Parathyroid adenoma (tissue), 2 donors: ENCODE data around the gene PRELID1.

ENCODE experiments used
- H2AFZ ChIP-seq: fragments of 300-600 bp; sonication (generic); one replicate; pipeline ENCODE4 v1.7.0; 2017; ENCODE audit warnings: antibody characterized with exemption, mild to moderate bottlenecking
- H3K27ac ChIP-seq: fragments of 300-600 bp; sonication (generic); one replicate; pipeline ENCODE4 v1.7.0; 2017
- H3K27me3 ChIP-seq: fragments of 300-600 bp; sonication (generic); one replicate; pipeline ENCODE4 v1.7.0; 2017; ENCODE audit warnings: low read length; ENCODE audit not compliant: control insufficient read depth, insufficient read depth
- H3K36me3 ChIP-seq: fragments of 300-600 bp; sonication (generic); one replicate; pipeline ENCODE4 v1.7.0; 2017; ENCODE audit warnings: low read length; ENCODE audit not compliant: control insufficient read depth, insufficient read depth
- H3K4me1 ChIP-seq: fragments of 300-600 bp; sonication (generic); one replicate; pipeline ENCODE4 v1.7.0; 2017; ENCODE audit warnings: control low read depth
- H3K4me2 ChIP-seq: fragments of 300-600 bp; sonication (generic); one replicate; pipeline ENCODE4 v1.7.0; 2017; ENCODE audit warnings: low read length
- H3K4me3 ChIP-seq: fragments of 300-600 bp; sonication (generic); one replicate; pipeline ENCODE4 v1.7.0; 2017; ENCODE audit warnings: low read depth, low read length
- H3K79me2 ChIP-seq: fragments of 300-600 bp; sonication (generic); one replicate; pipeline ENCODE4 v1.7.0; 2017; ENCODE audit warnings: control low read depth
- H3K9ac ChIP-seq: fragments of 300-600 bp; sonication (generic); one replicate; pipeline ENCODE4 v1.7.0; 2017; ENCODE audit warnings: mild to moderate bottlenecking
- H3K9me3 ChIP-seq: fragments of 300-600 bp; sonication (generic); one replicate; pipeline ENCODE4 v1.7.0; 2017; ENCODE audit warnings: low read length; ENCODE audit not compliant: control insufficient read depth
- CTCF ChIP-seq: fragments of 300-600 bp; sonication (generic); IDR thresholded peaks from one replicate; pipeline ENCODE4 v1.7.0; 2017; ENCODE audit warnings: antibody characterized with exemption, mild to moderate bottlenecking
- donor health status: primary hyperparathyroidism.

Gene PRELID1

DNA sequence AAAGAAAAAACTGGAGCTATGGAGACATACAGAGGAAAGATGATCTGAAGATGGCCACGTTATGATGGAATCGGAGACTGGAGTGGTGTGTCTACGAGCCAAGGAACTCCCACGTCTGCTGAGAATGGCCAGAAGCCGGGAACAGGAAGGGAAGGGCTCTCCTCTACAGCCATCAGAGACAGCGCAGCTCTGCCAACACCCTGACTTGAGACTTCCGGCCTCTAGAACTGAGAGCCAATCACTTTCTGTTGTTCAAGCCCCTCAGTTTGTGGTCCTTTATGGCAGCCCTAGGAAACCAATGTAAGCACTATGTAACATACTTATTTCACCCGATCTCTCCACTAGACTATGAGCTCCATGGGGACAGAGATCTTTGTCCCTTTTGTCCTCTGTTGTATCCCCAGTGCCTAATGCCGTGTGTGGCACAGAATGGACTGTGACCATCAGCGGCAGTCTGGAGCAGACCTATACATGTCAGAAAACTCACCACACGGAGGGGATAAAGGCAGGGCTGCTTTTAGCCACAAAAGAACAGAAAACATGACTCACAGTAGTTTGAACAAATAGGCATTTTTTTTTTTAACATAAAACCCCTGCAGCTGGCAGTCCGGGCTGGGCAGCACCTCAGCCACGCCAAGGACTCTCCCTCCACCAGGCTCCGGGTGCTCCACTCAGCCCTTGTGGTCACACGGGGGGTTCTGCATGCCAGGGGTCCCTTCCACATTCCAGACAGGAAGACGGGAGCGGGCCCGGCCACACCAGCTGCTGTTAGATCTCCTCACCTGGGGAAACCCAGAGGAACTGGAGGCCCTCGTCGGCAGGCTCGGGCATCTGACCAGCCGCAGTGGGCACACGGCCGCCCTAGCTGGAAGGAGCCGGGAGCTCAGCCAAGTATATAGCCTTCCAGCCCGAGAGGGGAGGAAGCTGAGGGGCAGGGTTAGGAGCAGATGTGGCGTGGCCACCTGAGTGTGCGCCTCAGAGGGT, 24.2 kb downstream of the PRELID1 start:
- H3K27ac ChIP-seq = peak overlapping the region; percentile 47
- no peak overlapping the region for H2AFZ ChIP-seq
- H3K4me1 ChIP-seq = no peaks in the 10 kb centered on the region
- H3K27me3 ChIP-seq = no peaks in the 10 kb centered on the region
- no peaks in the 10 kb centered on the region for H3K9me3 ChIP-seq
- no peak for TF ChIP-seq CTCF
- no peak overlapping the region for H3K4me3 ChIP-seq
- H3K9ac ChIP-seq = no peak overlapping the region
- H3K4me2 ChIP-seq = no peak overlapping the region
- peaks cover 6% of the 10 kb centered on the region for H3K79me2 ChIP-seq
- H3K36me3 ChIP-seq = no peaks in the 10 kb centered on the region

- H3K9me3 ChIP-seq = no peaks in the 10 kb centered on the region
- H2AFZ ChIP-seq = no peak overlapping the region
- H3K4me3 ChIP-seq = no peak overlapping the region
- H3K27me3 ChIP-seq = no peaks in the 10 kb centered on the region
- H3K36me3 ChIP-seq = no peaks in the 10 kb centered on the region
- H3K27ac ChIP-seq = no peak overlapping the region
- H3K4me2 ChIP-seq = no peak overlapping the region
- H3K9ac ChIP-seq = no peak overlapping the region
- H3K4me1 ChIP-seq = no peaks in the 10 kb centered on the region
- TF ChIP-seq CTCF = no peak
- peaks cover 10% of the 10 kb centered on the region for H3K79me2 ChIP-seq
Observed at GRCh38 chr5:177328545-177329231, 25.1 kb downstream of the PRELID1 start.

DNA sequence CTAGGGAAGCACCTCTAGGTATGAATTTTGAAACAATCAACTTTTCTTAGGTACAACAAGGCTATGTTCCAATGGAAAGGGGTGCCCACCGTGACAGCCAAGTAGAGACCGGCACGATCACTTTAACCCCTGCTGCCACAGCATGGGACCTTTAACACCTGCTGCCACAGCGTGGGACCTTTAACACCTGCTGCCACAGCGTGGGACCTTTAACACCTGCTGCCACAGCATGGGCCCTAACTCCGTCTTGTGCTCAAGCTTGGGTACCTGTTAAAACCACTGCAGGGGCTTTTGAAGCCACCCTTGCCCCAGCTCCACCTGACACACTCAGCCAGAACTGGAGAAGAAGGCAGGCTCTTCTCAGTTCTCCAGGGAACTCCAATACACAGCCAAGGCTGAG, 26.3 kb downstream of the PRELID1 start:
- H3K36me3 ChIP-seq = no peaks in the 10 kb centered on the region

GRCh38 chr5:177330991-177331842, 27.6 kb downstream of the PRELID1 start:
- Histone ChIP-seq H3K36me3 (no peaks in the 10 kb centered on the region), H3K9ac (no peak overlapping the region), H3K79me2 (peaks cover 17% of the 10 kb centered on the region), H3K4me3 (no peak overlapping the region), H3K27me3 (no peaks in the 10 kb centered on the region), H3K9me3 (no peaks in the 10 kb centered on the region), H3K27ac (no peak overlapping the region), H3K4me1 (no peaks in the 10 kb centered on the region), H3K4me2 (no peak overlapping the region), H2AFZ (no peak overlapping the region)
- TF ChIP-seq CTCF = no peak

More for the DNA sequence above, 26.3 kb downstream of the PRELID1 start:
- H3K27ac ChIP-seq = no peak overlapping the region
- TF ChIP-seq CTCF = no peak
- H2AFZ ChIP-seq = no peak overlapping the region
- H3K9ac ChIP-seq = no peak overlapping the region
- H3K4me2 ChIP-seq = no peak overlapping the region
- no peaks in the 10 kb centered on the region for H3K4me1 ChIP-seq
- H3K27me3 ChIP-seq = no peaks in the 10 kb centered on the region
- H3K79me2 ChIP-seq = peaks cover 17% of the 10 kb centered on the region
- no peaks in the 10 kb centered on the region for H3K9me3 ChIP-seq
- no peak overlapping the region for H3K4me3 ChIP-seq
